HTR-8/SVneo (cell line): Measurements from ENCODE around the gene MAP2.

ENCODE experiments used
- DNase-seq: peaks from one replicate; pipeline ENCODE4 v3.0.0; 2011; ENCODE audit warnings: low spot score, mixed read lengths; ENCODE audit not compliant: insufficient read length
- FAIRE-seq: peaks from 2 replicates; lab custom pipeline; 2011; peaks lifted over from hg19 to GRCh38; lab: Jason Lieb, UNC

Gene MAP2

GRCh38 chr2:209686448-209686847 lies 262.6 kb downstream of the MAP2 start:
- FAIRE-seq (no peak), DNase-seq (no peak)

- FAIRE-seq (no peak), DNase-seq (no peak)
Measured at GRCh38 chr2:209687323-209687969, 263.6 kb downstream of the MAP2 start.

GRCh38 chr2:209688385-209688784 lies 264.5 kb downstream of the MAP2 start:
- FAIRE-seq (no peak), DNase-seq (no peak)

- FAIRE-seq (no peak), DNase-seq (no peak)
Measured at GRCh38 chr2:209690029-209690754, 266.3 kb downstream of the MAP2 start.

GRCh38 chr2:209694748-209695147 lies 270.9 kb downstream of the MAP2 start:
- FAIRE-seq (no peak), DNase-seq (no peak)

- no peak for FAIRE-seq
- DNase-seq = no peak
Measured at GRCh38 chr2:209696836-209697711, 273.2 kb downstream of the MAP2 start.

GRCh38 chr2:209702775-209703174 lies 278.9 kb downstream of the MAP2 start:
- no peak for DNase-seq
- no peak for FAIRE-seq

GRCh38 chr2:209713219-209713618 lies 289.4 kb downstream of the MAP2 start:
- DNase-seq (no peak), FAIRE-seq (no peak)

- FAIRE-seq (no peak), DNase-seq (peak; percentile 6)
Measured at GRCh38 chr2:209719034-209719433, 295.2 kb downstream of the MAP2 start.

- no peak for DNase-seq
- no peak for FAIRE-seq
Measured at GRCh38 chr2:209721497-209721896, 297.6 kb downstream of the MAP2 start.

GRCh38 chr2:209726311-209726710 lies 302.5 kb downstream of the MAP2 start:
- no peak for DNase-seq
- no peak for FAIRE-seq

- DNase-seq = no peak
- FAIRE-seq = no peak
Measured at GRCh38 chr2:209727077-209727476, 303.2 kb downstream of the MAP2 start.

- FAIRE-seq (no peak), DNase-seq (no peak)
Measured at GRCh38 chr2:209734805-209735204, 311.0 kb downstream of the MAP2 start.

- DNase-seq (no peak), FAIRE-seq (no peak)
Measured at GRCh38 chr2:209741953-209742352, 318.1 kb downstream of the MAP2 start.

- DNase-seq = no peak
- no peak for FAIRE-seq
Measured at GRCh38 chr2:209753020-209753419, 329.2 kb downstream of the MAP2 start.

- no peak for DNase-seq
- no peak for FAIRE-seq
Measured at GRCh38 chr2:209757163-209757562, 333.3 kb downstream of the MAP2 start.

- FAIRE-seq = no peak
- DNase-seq = no peak
Measured at GRCh38 chr2:209761566-209761965, 337.7 kb downstream of the MAP2 start.

GRCh38 chr2:209762563-209762962 lies 338.7 kb downstream of the MAP2 start:
- DNase-seq (no peak), FAIRE-seq (no peak)

- no peak for DNase-seq
- no peak for FAIRE-seq
Measured at GRCh38 chr2:209763106-209763505, 339.3 kb downstream of the MAP2 start.

- FAIRE-seq = no peak
- DNase-seq = no peak
Measured at GRCh38 chr2:209766613-209767012, 342.8 kb downstream of the MAP2 start.

- FAIRE-seq = no peak
- DNase-seq = no peak
Measured at GRCh38 chr2:209767316-209767715, 343.5 kb downstream of the MAP2 start.
